Activated CD4-positive, CD25-positive, alpha-beta regulatory T cell treated with anti-CD3 and anti-CD28 coated beads, Interleukin-2, amount 50 U/mL, for 24 hours (primary cell): ENCODE results near the gene FMN1.

ENCODE experiments used
- ATAC-seq, 2 donors: fragments of 150-1000 bp; cut with Tn5 transposase; one replicate each; pipeline ENCODE4 v1.10.0; 2021; ENCODE audit warnings: mild to moderate bottlenecking in 1 of 2, moderate library complexity in 1 of 2

FMN1 gene, protein sequence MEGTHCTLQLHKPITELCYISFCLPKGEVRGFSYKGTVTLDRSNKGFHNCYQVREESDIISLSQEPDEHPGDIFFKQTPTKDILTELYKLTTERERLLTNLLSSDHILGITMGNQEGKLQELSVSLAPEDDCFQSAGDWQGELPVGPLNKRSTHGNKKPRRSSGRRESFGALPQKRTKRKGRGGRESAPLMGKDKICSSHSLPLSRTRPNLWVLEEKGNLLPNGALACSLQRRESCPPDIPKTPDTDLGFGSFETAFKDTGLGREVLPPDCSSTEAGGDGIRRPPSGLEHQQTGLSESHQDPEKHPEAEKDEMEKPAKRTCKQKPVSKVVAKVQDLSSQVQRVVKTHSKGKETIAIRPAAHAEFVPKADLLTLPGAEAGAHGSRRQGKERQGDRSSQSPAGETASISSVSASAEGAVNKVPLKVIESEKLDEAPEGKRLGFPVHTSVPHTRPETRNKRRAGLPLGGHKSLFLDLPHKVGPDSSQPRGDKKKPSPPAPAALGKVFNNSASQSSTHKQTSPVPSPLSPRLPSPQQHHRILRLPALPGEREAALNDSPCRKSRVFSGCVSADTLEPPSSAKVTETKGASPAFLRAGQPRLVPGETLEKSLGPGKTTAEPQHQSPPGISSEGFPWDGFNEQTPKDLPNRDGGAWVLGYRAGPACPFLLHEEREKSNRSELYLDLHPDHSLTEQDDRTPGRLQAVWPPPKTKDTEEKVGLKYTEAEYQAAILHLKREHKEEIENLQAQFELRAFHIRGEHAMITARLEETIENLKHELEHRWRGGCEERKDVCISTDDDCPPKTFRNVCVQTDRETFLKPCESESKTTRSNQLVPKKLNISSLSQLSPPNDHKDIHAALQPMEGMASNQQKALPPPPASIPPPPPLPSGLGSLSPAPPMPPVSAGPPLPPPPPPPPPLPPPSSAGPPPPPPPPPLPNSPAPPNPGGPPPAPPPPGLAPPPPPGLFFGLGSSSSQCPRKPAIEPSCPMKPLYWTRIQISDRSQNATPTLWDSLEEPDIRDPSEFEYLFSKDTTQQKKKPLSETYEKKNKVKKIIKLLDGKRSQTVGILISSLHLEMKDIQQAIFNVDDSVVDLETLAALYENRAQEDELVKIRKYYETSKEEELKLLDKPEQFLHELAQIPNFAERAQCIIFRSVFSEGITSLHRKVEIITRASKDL (N-terminal part only)

DNA sequence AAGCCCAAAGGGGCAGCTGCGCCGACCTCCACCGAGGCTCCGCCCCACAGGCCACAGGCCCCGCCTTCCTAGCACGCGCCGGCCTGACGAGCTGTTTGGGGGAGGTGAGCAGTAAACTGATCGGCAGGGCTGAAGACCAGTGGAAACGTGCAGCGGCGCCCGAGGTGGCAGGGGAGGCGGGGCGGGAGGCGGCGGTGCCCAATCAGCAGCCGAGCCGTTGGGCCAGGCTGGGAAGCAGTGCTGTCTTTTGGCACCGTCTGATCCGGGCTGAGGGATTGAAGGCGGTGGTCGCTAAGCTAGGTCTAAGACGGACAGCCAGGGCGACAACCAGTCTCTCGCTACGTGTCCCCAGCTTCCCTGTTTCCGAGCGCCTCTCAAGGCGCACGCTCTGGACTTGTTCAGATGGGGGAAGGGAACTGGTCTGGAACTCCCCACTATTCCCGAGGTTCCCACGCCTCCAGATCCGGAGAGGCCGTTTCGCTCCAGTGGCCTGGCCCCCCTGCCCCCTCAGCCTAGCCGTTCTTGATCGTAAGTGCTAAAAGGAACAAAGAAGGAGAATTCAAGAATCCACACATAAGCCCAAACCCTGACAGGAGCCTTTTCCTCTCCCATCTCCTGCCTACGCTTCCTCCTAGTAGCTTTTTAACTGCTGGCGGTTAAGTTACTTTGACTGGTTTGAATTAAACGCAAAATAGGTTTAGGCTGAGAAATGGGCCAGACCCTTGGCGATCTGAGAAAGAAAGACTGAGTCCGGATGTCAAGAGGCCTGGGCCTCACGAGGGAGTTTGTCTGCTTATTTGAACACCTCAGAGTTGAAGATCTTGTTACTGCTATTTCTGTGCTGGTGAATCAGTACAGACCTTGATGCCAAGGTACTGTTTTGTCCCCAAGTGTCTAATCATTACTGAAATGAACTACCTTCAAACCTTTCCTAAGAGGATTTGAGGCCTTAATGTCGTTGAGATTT is at the start of gene FMN1:
FMN1 (minus strand) TSS at position 11 of the 967 bp plus-strand sequence. CDS start 39,800 bp downstream, outside the sequence.
- peak; percentile 97 to 98 for ATAC-seq

DNA sequence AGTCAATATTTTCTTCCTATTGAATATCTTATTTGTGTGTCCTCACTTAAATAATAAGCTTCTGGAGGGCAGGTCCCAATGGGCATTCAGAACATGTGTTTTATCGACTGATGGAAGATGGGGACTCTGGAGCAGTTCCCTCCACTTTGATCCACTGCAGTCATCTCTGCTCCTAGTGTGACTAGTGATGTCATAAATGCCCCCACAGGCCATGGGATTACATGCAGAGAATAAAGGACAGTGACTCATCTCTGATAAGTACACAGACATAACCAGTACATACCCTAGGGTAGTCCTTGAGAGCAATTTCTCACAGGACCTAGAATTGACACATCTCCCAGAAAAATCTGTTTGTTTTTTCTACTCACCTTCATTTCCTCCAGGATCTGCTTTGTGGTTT is 49.4 kb upstream of the FMN1 start:
- ATAC-seq, result peak in 1 of 2 donors; percentile 14

DNA sequence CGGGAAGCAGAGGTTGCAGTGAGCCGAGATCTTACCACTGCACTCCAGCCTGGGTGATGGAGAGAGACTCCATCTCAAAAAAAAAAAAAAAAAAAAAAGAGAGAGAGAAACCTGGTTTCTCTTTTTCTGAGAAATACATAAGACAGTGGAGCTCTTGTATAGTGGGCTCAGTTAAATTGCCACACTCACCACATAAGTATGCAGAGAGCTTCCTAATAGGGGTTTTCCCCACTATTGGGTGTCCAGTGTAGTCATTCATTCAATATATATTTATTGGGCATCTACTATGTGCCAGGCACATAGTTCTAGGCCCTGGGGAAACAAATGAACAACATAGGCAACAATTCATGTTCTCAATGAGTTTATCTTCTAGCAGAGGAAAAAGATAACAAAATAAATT is 48.9 kb upstream of the FMN1 start:
- ATAC-seq, result no peak

DNA sequence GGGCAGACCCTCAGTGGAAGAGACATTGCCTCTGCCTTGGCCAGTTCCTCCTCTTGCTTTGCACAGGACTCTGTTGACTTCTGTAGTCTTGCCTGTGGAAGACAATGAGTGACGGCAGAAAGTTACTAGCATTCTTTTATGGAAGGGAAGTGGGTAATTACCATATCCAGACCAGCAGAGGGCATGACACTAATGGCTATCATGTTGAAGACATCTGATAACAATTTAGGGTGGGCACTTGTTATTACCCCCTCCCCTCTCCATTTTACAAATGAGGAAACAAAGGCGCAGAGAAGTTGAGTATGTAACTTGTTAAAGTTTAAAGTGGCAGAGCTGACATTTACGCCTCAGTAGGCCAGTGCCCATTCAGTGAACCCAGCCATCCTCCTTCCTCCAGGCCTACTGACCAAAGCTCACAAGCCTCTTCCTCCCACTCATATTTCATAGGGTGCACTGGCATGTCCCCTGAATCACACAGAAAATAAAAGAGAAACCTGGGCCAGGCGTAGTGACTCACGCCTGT is 48.2 kb upstream of the FMN1 start:
- ATAC-seq, result no peak

DNA sequence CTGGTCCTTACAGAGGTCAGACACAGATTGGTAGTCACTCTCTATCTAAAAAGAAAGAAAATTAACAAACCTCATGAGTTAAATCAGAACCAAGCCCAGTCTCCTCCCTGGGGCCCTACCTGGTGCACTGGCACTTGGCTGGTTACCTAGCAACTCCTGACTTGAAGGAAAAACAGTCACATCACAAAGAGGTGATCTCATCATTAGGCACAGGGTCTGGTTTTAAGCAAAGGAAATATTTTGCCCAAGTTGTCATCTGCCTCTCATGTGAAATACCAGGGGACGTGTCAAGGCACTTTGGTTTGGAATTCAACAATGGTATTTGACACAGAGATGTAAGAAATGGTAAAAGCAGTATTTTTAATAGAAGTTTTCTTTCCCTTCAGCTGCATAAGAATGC is 47.7 kb upstream of the FMN1 start:
- ATAC-seq, result peak; percentile 74 to 79

DNA sequence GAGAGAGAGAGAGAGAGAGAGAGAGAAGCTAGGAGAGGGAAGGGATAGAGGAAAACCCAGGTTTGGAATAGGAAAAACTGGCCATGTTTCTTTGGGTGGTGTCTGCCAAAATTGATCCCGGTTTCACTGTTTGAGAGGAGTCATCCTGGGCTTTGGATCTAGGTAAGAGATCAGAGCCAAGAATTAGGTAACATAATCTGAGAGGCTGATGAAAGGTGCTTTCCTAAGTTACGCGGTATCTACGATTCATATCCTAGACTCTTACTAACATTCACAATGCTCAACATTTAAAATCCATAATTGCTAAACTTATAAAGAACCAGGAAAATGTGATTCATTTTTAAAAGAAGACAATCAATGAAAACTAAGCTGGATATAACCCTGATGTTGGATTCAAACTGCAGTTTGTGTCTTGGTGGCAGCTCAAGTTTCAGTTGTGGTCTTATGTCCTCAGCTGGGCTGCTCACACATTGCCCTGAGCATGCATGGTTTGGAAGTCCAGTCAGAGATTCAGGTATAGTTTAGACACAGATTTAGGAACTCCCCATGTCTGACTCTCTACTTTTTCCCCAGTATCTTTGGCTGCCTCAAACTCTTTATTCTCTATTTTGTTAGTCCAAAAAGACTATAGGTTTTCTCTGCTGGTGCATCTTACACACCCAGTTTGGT is 42.5 kb upstream of the FMN1 start:
- no peak for ATAC-seq

DNA sequence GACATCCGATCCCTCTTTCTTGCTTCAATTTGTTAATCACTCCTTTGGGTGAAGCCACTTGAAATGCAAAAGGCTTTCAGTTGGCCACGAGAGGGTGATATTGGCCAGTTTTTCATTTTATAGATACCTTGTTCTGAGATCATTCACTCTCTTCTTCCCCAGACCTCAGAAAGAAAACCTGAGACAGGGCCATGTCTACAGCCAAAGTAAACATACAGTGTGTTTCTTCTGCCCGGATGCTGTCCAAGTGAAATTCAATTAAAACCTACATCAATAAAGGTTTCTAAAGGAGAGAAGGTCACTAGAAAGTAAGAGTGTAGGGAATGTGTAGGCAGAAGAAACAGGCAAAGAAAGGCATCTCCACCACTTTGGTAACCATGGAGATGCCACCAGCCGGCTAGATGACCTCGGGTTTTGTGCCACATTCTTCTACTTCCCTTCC is 39.5 kb upstream of the FMN1 start:
- ATAC-seq, result no peak

DNA sequence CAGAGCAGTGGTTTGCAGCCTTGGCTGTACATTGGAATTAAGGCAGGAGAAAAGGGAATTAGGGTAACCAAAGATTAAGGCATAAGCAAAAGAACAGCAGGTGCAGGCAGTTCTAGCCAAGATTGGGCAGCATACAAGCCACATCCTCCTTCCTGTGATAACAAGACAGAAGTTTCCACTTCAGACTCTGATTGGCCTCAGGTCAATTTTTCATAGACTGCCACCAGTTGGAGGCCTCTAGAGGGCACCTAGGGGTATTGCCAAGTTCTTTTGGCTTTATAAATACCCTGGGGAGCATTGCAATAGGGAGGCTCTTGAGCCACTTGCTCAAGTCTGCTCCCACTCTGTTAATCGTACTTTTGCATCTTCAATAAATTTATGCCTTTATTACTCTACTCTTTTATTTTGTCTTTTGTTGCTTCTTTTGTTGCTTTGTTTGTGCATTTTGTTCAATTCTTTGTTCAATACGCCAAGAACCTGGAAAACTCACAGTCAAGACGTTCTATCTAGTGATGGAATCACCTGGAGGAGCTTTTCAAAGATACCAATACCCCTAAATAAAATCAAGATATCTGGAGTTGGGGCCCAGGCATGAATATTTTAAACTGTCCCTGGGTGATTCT is 32.2 kb upstream of the FMN1 start:
- peak; percentile 94 to 95 for ATAC-seq

DNA sequence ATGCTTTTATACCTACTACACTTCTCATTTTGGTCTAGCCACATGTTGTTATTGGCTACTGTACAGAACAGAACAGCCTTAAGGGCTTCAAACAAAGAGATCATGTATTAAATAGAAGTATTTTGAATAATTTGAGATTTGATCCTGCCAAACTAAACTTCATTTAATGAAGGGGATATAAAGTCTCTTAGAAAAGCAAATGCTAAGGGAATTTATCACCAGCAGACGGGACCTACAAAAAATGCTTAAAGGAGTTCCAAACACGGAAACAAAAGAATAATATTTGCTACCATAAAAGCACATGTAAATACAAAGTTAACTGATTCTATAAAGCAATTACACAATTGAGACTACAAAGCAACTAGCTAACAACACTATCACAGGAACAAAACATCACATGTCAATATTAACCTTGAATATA is 23.6 kb upstream of the FMN1 start:
- no peak for ATAC-seq

DNA sequence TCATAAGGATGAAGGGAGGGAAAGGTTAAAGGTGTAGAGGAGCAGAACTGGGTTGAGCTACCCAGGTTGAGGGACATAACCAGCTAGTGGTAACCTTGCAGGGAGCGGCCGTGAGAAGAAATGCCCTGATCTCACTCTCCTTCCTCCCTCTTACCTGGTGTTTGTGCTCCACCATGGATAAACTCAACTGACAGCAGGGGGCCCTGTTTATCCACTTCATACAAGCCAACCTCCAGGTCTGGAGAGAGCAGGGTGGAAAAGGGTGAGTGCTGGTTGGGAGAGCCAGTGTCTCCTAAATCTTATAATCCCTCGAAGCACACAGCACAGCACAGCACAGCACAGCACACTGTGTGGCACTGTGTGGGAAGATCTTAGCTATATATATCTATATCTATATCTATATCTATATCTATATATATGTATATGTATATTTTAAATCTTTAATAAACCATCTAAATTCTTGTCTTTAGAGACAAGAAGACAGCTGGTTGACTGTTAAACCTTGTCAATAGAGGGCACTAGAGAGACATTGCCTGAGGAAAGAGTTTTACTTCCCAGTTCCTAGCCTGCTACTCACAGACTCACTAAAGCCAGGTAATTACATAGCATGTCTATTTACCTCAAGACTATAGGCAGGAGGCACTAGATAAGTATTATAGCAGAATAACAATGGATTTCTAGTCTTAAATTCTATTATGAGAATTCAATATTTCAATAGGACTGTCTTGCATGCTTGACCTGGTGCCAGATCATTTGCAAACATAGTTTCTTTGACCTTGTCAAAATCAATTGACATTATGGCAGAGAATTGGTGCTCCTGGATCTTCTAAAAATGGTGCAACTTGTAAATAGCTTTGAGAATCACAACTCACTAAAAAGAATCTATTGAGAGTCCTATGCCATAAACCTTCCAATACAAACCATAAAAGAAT is 21.7 kb upstream of the FMN1 start:
- ATAC-seq, result no peak

DNA sequence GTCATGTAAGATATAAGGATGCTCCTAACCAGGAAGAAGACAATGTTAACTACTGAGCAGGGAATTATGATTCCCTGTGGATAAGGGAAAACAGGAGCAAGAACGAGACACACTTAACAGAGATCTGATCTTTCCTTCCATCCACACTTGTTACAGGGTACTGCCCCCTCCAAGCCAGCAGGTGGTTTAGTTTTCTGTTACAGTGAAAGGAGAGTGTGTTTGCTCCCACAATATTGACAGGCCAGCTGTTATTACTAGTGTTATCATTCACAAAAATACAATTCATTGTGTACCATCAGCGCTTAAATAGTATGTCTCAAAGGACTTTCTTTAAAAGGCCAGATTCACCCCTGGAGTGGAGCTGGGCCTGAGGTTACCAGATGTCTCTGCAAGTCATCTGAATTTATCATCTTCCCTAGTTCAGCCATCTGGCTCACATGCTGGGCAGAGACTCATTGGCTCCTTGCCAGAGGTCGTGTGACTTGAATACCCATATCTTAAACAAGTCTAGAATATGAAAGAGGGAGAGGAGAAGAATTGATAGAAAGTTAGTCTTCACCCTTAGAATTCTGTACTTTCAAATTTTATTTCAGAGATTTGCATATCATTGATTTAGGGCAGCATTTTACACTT is 16.8 kb upstream of the FMN1 start:
- ATAC-seq, result no peak

DNA sequence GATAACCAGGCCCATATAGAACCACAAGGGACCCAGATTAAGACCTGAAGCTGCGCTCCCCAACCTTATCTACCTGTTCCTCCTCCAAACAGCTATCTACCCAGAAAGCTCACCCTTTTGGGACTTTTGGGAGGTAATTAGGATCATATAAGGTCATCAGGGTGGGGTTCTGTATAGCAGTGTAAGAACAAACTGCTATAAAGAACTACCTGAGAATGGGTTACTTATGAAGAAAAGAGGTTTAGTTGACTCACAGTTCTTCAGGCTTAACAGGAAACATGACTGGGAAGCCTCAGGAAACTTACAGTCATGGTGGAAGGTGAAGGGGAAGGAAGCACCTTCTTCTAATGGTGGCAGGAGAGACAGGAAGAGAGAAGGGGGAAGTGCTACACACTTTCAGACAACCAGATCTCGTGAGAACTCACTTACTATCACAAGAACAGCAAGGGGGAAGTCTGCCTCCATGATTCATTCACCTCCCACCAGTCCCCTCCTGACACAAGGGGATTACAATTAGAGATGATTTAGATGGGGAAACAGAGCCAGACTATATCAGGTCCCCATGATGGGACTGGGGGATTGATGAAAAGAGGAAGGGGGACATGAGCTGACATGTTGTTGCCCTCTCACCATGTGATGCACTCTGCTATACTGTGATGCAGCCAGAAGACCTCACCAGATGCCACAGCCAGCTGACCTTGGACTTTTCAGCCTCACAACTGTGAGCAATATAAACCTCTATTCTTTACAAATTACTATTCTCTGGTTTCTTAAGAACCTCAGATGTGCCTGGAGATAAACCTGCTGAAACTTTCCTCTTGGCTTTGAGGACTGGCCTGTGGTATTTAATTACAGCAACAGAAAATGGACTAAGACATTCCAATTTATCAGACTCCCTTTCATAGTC is 15.3 kb upstream of the FMN1 start:
- ATAC-seq, result peak; percentile 32 to 45

DNA sequence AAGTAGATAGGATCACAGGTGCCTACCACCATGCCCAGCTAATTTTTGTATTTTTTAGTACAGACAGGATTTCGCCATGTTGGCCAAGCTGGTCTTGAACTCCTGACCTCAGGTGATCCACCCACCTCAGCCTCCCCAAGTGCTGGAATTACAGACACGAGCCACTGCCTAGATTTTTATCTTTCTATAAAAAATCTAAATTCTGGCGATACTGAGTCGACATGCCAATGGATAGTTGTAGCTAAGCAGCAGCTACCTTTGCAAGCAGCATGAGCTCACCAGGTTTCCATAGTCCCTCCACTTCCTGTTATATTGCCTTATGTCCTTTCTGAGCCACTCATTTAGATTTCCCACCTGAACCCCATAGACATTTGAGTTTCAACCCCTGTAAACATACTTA is 13.1 kb upstream of the FMN1 start:
- ATAC-seq, result no peak

DNA sequence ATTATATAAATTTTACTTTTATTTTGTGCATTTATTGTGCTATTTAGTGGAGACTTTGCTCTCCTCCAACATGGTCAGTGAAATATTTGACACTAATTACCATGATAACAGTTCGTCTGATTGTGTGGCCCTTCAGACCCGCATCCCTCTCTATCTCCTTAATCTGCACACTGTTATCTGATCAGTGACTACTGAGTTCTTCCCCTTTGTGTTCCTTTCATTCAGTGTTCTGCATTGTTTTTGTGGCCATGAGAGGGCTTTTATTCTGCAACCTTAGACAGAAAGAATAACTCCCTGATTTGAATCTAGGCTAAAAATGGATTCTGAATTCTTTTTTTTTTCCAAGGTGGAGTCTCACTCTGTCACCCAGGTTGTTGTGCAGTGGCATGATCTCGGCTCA is 11.9 kb upstream of the FMN1 start:
- ATAC-seq, result no peak

DNA sequence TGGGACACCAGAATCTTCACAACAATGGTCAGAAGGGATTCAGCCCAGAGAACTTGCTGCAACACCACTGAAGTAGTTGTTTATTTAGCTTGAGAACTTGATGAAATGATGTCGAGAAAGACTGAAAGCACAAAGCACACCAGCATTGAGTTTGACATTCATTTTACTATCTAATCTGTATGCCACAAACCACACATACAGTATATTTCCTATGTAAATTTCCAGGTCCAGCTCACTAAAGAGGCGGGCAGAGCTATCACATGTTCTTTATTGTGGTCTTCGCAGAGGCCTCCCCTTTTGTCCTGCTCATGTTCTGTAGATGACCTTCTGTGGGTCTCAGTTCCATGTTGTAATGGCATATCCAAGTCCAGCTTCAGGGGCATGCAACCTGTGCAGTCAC is 10.4 kb upstream of the FMN1 start:
- no peak for ATAC-seq

DNA sequence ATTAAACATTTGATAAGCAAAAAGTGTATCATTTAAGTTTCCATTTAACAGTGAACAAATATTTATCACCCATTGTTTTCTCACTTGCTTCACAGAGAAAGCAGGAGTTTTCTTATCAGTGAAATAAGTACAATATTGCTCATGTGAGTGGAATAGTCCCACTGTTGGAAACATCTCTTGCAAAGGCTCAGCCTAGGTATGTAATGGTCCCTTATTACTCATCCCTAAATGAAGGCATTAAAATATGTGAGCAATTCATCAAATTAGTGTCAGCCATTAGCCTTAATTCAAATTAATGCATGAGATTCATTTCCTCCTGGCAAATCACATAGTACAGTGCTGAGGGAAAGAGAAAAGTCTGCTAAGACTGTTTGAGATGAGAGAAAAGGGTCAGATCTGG is 9.6 kb upstream of the FMN1 start:
- ATAC-seq, result no peak

DNA sequence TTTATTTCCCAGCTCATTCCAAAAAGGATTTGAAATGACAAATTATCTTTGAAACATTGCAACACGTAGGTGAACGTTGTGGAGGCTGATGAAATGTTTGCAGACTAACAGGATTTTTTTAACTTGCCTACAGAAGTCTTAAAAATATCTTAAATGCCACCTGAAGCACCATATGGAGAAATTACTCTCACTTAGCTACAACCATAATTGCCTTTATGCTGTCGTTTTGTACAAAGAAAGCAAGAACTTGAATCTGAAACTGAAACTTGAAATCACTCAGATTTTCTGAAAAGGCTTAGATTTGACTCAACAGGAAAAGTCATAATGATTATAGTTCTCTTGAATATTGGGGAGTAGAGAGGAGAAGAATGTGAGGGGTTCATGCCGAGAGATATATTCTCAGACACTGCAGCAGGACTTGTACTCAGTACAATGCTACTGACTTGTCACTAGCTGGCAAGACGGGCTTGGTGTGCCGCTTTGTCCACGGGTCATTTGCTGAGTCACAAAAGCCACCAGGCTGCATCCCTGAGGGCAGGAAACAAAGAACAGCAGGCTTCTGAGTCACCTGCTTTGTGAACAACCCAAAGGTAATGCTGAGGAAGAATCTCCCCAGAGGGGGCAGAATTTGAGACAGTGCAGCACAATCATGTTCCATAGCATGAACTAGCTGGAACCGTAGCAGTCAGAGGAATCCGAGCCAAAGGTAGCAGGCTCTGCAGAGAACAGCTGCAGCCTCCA is 7.1 kb upstream of the FMN1 start:
- ATAC-seq, result peak; percentile 94 to 96
